HepG2 (cell line): Measurements from ENCODE around the gene CNNM3. TPM values are rescaled to one million over a fixed set of nuclear protein-coding genes. Genes with fewer than 3 reads are reported as not detected.

Source experiments
- ATAC-seq: fragments of 200-7000 bp; cut with Tn5 transposase; 3 replicates; pipeline ENCODE4 v1.9.1; 2020; ENCODE audit warnings: mild to moderate bottlenecking, moderate library complexity
- BruUV-seq: library from RNA; stranded (reverse); fragments of 400-500 nt; replicated peaks from 2 replicates; lab custom pipeline; 2021; lab: Mats Ljungman, UMichigan
- CTCF ChIA-PET: fragments of 300-600 bp; formaldehyde crosslinking; extraction: SDS; loops from one replicate; lab custom pipeline; 2021; ENCODE audit warnings: low total read pairs, inconsistent platforms, low intra/inter-chr PET ratio; lab: Yijun Ruan, JAX
- POLR2A ChIA-PET: fragments of 350-600 bp; sonication (Branson Sonifier 250); formaldehyde crosslinking; loops from one replicate; lab custom pipeline; 2020; ENCODE audit warnings: antibody characterized with exemption, inconsistent platforms; lab: Yijun Ruan, JAX
- DNase-seq: peaks from one replicate; pipeline ENCODE4 v3.0.0-alpha.2; 2015; ENCODE audit warnings: low spot score
- FAIRE-seq: peaks from 3 replicates; lab custom pipeline; 2011; peaks lifted over from hg19 to GRCh38; lab: Jason Lieb, UNC
- H2AFZ ChIP-seq: one replicate; pipeline ENCODE4 v1.6.1; 2011; ENCODE audit warnings: low read length, inconsistent platforms
- H3K27ac ChIP-seq: fragments of 300-600 bp; 3 replicates; pipeline ENCODE4 v1.8.0; 2011; ENCODE audit warnings: mixed run types, mild to moderate bottlenecking, mixed read lengths, low read length, inconsistent platforms; ENCODE audit not compliant: insufficient read depth; ENCODE audit errors: extremely low read length
- H3K27me3 ChIP-seq, 2 experiments: fragments of 200-600 bp in 1 of 2; 2 replicates in 1 of 2; 3 replicates in 1 of 2; pipeline versions ENCODE4 v1.6.0 to v1.8.0; 2011; ENCODE audit warnings: low read length in 2 of 2, mild to moderate bottlenecking in 2 of 2, moderate library complexity in 2 of 2, inconsistent platforms in 1 of 2; ENCODE audit not compliant: insufficient read depth in 2 of 2, control insufficient read depth in 1 of 2
- H3K36me3 ChIP-seq, 2 experiments: fragments of 200-600 bp in 1 of 2; replicated peaks in 1 of 2; 2 replicates in 1 of 2; 3 replicates in 1 of 2; pipeline versions ENCODE4 v1.5.1 to v1.8.0; 2011; ENCODE audit warnings: low read length in 2 of 2, inconsistent platforms in 1 of 2; ENCODE audit not compliant: insufficient read depth in 2 of 2, control insufficient read depth in 1 of 2
- H3K4me1 ChIP-seq: 2 replicates; pipeline ENCODE4 v1.5.1; 2012; ENCODE audit warnings: low read length, inconsistent platforms; ENCODE audit not compliant: insufficient read depth
- H3K4me2 ChIP-seq: 2 replicates; pipeline ENCODE4 v1.6.0; 2011; ENCODE audit warnings: low read depth, low read length, inconsistent platforms
- H3K4me3 ChIP-seq, 3 experiments: fragments of 200-600 bp in 1 of 3; sonication (generic), shearing (Covaris generic) in 1 of 3; replicated peaks in 1 of 3; 2 replicates each; pipeline ENCODE4 v1.5.1; 2011 to 2016; ENCODE audit warnings: low read length in 3 of 3, inconsistent platforms in 2 of 3, low read depth in 2 of 3, mild to moderate bottlenecking in 2 of 3, control low read depth in 1 of 3, mixed read lengths in 1 of 3; ENCODE audit not compliant: insufficient read depth in 1 of 3
- H3K79me2 ChIP-seq: one replicate; pipeline ENCODE4 v1.6.1; 2011; ENCODE audit warnings: low read length, inconsistent platforms; ENCODE audit not compliant: insufficient read depth
- H3K9ac ChIP-seq: 2 replicates; pipeline ENCODE4 v1.6.0; 2011; ENCODE audit warnings: mild to moderate bottlenecking, low read depth, low read length, inconsistent platforms; ENCODE audit not compliant: insufficient read depth
- H3K9me3 ChIP-seq: 2 replicates; pipeline ENCODE4 v1.5.1; 2012; ENCODE audit warnings: mild to moderate bottlenecking, low read length
- H4K20me1 ChIP-seq: 2 replicates; pipeline ENCODE4 v1.6.0; 2011; ENCODE audit warnings: inconsistent platforms, mild to moderate bottlenecking, low read length, moderate library complexity; ENCODE audit not compliant: insufficient read depth
- FOXJ3 ChIP-seq: sonication (generic); formaldehyde crosslinking; IDR thresholded peaks from 2 replicates; pipeline ENCODE4 v1.4.0; 2020; ENCODE audit warnings: missing genetic modification reagents, mild to moderate bottlenecking, borderline replicate concordance
- MEF2D ChIP-seq: sonication (generic); formaldehyde crosslinking; IDR thresholded peaks from 2 replicates; pipeline ENCODE4 v1.5.1; 2020; ENCODE audit warnings: mild to moderate bottlenecking, missing genetic modification reagents
- NFKB2 ChIP-seq: sonication (generic); formaldehyde crosslinking; IDR thresholded peaks from 2 replicates; pipeline ENCODE4 v1.4.0; 2020; ENCODE audit warnings: missing genetic modification reagents, borderline replicate concordance
- PAF1 ChIP-seq: IDR thresholded peaks from 2 replicates; pipeline ENCODE4 v1.6.1; 2016; ENCODE audit warnings: missing genetic modification reagents, missing compliant biosample characterization
- POLR2A ChIP-seq, 2 experiments: IDR thresholded peaks; 2 replicates each; pipeline ENCODE4 v1.6.1; 2011; ENCODE audit warnings: low read depth in 2 of 2, low read length in 2 of 2, mild to moderate bottlenecking in 1 of 2, moderate library complexity in 1 of 2; ENCODE audit not compliant: insufficient read depth in 1 of 2
- RBFOX2 ChIP-seq: fragments of 200-400 bp; formaldehyde crosslinking; IDR thresholded peaks from 2 replicates; pipeline ENCODE4 v1.6.1; 2017; ENCODE audit warnings: low read depth, mild to moderate bottlenecking, low read length
- SRF ChIP-seq: IDR thresholded peaks from 2 replicates; pipeline ENCODE4 v1.6.1; 2011; ENCODE audit warnings: mild to moderate bottlenecking, low read depth, low read length, moderate library complexity
- ZBTB20 ChIP-seq: sonication (generic); formaldehyde crosslinking; IDR thresholded peaks from 2 replicates; pipeline ENCODE4 v1.8.1; 2023; ENCODE audit warnings: missing genetic modification reagents, low read depth, mild to moderate bottlenecking, borderline replicate concordance
- ZFY ChIP-seq: sonication (generic); formaldehyde crosslinking; IDR thresholded peaks from 2 replicates; pipeline ENCODE4 v1.4.0; 2020; ENCODE audit warnings: missing genetic modification reagents
- ZNF30 ChIP-seq: sonication (generic); formaldehyde crosslinking; IDR thresholded peaks from 2 replicates; pipeline ENCODE4 v1.5.0; 2020; ENCODE audit warnings: mild to moderate bottlenecking, missing genetic modification reagents
- ZNF672 ChIP-seq: sonication (generic); formaldehyde crosslinking; IDR thresholded peaks from 2 replicates; pipeline ENCODE4 v1.8.1; 2022; ENCODE audit warnings: missing genetic modification reagents
- WGBS: methylation state at CpG from one replicate; pipeline ENCODE4 v1.1.6; 2017; ENCODE audit warnings: low lambda C conversion rate; 5-methylcytosine and 5-hydroxymethylcytosine counted together
- in situ Hi-C: cut with HindIII; loops from 2 replicates; pipeline ENCODE4 v1.10.0; 2017; ENCODE audit warnings: low pct_unique_long_range_greater_than_20kb; ENCODE audit not compliant: extremely low pct_ligation_motif_present
- intact Hi-C: fragments of 100-400 bp; cut with micrococcal nuclease; formaldehyde crosslinking; loops from one replicate; pipeline ENCODE4 v1.10.0; 2022; ENCODE audit not compliant: unreplicated experiment
- polyA plus RNA-seq, 8 experiments: library from polyadenylated mRNA; depleted of rRNA in 3 of 8; stranded (reverse) in 7 of 8; unstranded in 1 of 8; fragments of >200 nt; fragmentation: Illumina TruSeq in 4 of 8; extraction: Trizol in 4 of 8; gene quantifications; 2 replicates each; pipeline versions ENCODE4 v1.2.1 to v1.2.3, GENCODE V29; 2011 to 2016; ENCODE audit warnings: low read depth in 4 of 8, missing spikeins in 1 of 8, mixed read lengths in 1 of 8; ENCODE audit not compliant: insufficient read depth in 1 of 8
- total RNA-seq, 5 experiments: library from RNA; depleted of rRNA; stranded (reverse); fragments of >200 nt; fragmentation: Illumina TruSeq; extraction: Trizol; gene quantifications; 2 replicates each; pipeline ENCODE4 v1.2.3, GENCODE V29; 2016; ENCODE audit warnings: low read depth in 1 of 5
- TF ChIP-seq, protein P1 (sequence below): sonication (generic); formaldehyde crosslinking; IDR thresholded peaks from 2 replicates; pipeline ENCODE4 v1.5.0; 2020; ENCODE audit warnings: missing genetic modification reagents

CNNM3 gene
- total and polyA plus RNA-seq, 2 of the 13 experiments (the other 11 are each of a cell fraction or from before 2014, with no cell fraction given) = 21.2 to 27.9 TPM

DNA sequence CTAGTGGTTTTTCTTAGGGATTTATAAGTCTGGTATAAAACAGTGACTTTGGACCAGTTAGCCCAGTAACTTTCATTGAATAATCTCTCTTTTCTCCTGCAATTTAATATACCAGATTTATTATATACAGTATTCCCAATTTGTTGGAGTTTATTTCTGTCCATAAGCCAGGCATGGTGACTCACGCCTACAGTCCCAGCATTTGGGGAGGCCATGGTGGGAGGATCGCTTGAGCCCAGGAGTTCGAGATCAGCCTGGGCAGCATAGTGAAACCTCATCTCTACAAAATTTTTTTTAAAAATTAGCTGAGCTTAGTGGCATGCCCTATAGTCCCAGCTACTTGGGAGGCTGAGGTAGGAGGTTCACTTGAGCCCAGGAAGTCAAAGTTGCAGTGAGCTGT is 28.7 kb upstream of the CNNM3 start:
- WGBS = 94% methylated on average over 3 of the region's 3 CpGs
- Histone ChIP-seq H3K4me1 (peaks cover 30% of the 10 kb centered on the region), H2AFZ (no peak overlapping the region), H3K9me3 (no peaks in the 10 kb centered on the region), H3K36me3 (no peaks in the 10 kb centered on the region), H3K4me2 (no peak overlapping the region), H3K4me3 (no peak overlapping the region), H3K79me2 (no peaks in the 10 kb centered on the region), H3K9ac (no peak overlapping the region), H4K20me1 (no peaks in the 10 kb centered on the region), H3K27ac (no peak overlapping the region), H3K27me3 (no peaks in the 10 kb centered on the region)
- no peak for FAIRE-seq
- DNase-seq = no peak
- ChIA-PET CTCF (no interaction called here), POLR2A (no interaction called here)
- intact Hi-C loops (no loop called here), in situ Hi-C loops (no loop called here)
- ATAC-seq = no peak
- no peak for TF ChIP-seq MEF2D (CRISPR knock-in tag)
- no peak for TF ChIP-seq SRF
- no peak for TF ChIP-seq ZNF30 (CRISPR knock-in tag)
- TF ChIP-seq ZNF672 = no peak
- no TSS peak for BruUV-seq

- Histone ChIP-seq H3K27me3 (no peaks in the 10 kb centered on the region), H3K27ac (no peak overlapping the region), H3K4me1 (peaks cover 42% of the 10 kb centered on the region), H3K4me3 (no peak overlapping the region), H4K20me1 (no peaks in the 10 kb centered on the region), H3K79me2 (no peaks in the 10 kb centered on the region), H3K9ac (no peak overlapping the region), H3K4me2 (no peak overlapping the region), H2AFZ (no peak overlapping the region), H3K9me3 (no peaks in the 10 kb centered on the region), H3K36me3 (no peaks in the 10 kb centered on the region)
- BruUV-seq = no TSS peak
- ChIA-PET CTCF (no interaction called here), POLR2A (interaction anchor here (1.3 kb wide), 1 partner anchor 27 kb away, joined by 3 read pairs; the partner anchor contains the start of gene CNNM3)
- WGBS = 79% methylated on average over 15 of the region's 17 CpGs
- peak; percentile 48 for ATAC-seq
- DNase-seq = no peak
- TF ChIP-seq PAF1 (CRISPR knock-in tag) (no peak), RBFOX2 (no peak), NFKB2 (CRISPR knock-in tag) (no peak), POLR2A (IDR thresholded peaks at IDR 0.05; ENCODE audit: insufficient read depth in 1 of 2, low read depth in 2 of 2, low read length in 2 of 2) (no peak), FOXJ3 (CRISPR knock-in tag) (no peak), ZBTB20 (no peak), ZFY (CRISPR knock-in tag) (no peak)
- TF ChIP-seq, protein P1, sequence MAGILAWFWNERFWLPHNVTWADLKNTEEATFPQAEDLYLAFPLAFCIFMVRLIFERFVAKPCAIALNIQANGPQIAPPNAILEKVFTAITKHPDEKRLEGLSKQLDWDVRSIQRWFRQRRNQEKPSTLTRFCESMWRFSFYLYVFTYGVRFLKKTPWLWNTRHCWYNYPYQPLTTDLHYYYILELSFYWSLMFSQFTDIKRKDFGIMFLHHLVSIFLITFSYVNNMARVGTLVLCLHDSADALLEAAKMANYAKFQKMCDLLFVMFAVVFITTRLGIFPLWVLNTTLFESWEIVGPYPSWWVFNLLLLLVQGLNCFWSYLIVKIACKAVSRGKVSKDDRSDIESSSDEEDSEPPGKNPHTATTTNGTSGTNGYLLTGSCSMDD (CRISPR knock-in tag) = no peak
- intact Hi-C loops = no loop called here
- in situ Hi-C loops = no loop called here
- FAIRE-seq = no peak
These were observed 27.4 kb upstream of the CNNM3 start for GRCh38 chr2:96788442-96789244.
